Suprapubic skin (tissue), 4 donors: Measurements from ENCODE around the gene CRY2. TPM values are rescaled to one million over a fixed set of nuclear protein-coding genes. Genes with fewer than 3 reads are reported as not detected.
"Not testable (repeated sequence)": the region's sequence is repeated elsewhere in the genome, so short reads cannot be mapped to it uniquely, and the experiment has no call there.

Experiments used
- DNase-seq, 2 donors: peaks; one replicate each; pipeline ENCODE4 v3.0.0-alpha.2; 2019; ENCODE audit warnings: low spot score in 2 of 2
- H3K27ac ChIP-seq: fragments of 200-600 bp; sonication (generic); one replicate; pipeline ENCODE4 v1.5.1; 2019
- H3K27me3 ChIP-seq: fragments of 200-600 bp; sonication (generic); one replicate; pipeline ENCODE4 v1.5.1; 2019
- H3K36me3 ChIP-seq: fragments of 200-600 bp; sonication (generic); one replicate; pipeline ENCODE4 v1.5.1; 2019
- H3K4me1 ChIP-seq: fragments of 200-600 bp; sonication (generic); one replicate; pipeline ENCODE4 v1.5.1; 2019
- H3K4me3 ChIP-seq: fragments of 200-600 bp; sonication (generic); one replicate; pipeline ENCODE4 v1.5.1; 2019; ENCODE audit warnings: mild to moderate bottlenecking
- H3K9me3 ChIP-seq: fragments of 200-600 bp; sonication (generic); one replicate; pipeline ENCODE4 v1.5.1; 2019
- CTCF ChIP-seq, 2 donors: fragments of 200-600 bp in 1 of 2; fragments of 450-650 bp in 1 of 2; sonication (generic) in 1 of 2; IDR thresholded peaks; one replicate each; pipeline ENCODE4 v1.5.1; 2016 to 2019; ENCODE audit warnings: antibody characterized with exemption in 2 of 2, mild to moderate bottlenecking in 1 of 2, moderate library complexity in 1 of 2
- EP300 ChIP-seq: sonication (generic); formaldehyde crosslinking; IDR thresholded peaks from one replicate; pipeline ENCODE4 v1.6.1; 2017; ENCODE audit warnings: antibody characterized with exemption
- POLR2A ChIP-seq, 2 donors: fragments of 450-650 bp; IDR thresholded peaks; one replicate each; pipeline ENCODE4 v1.6.1; 2017; ENCODE audit warnings: antibody characterized with exemption in 2 of 2, mild to moderate bottlenecking in 2 of 2, moderate library complexity in 2 of 2
- POLR2AphosphoS5 ChIP-seq, 3 donors: sonication (generic); formaldehyde crosslinking; IDR thresholded peaks; one replicate each; pipeline ENCODE4 v1.6.1; 2017; ENCODE audit warnings: antibody characterized with exemption in 3 of 3
- WGBS: methylation state at CpG from one replicate; pipeline ENCODE4 v1.1.5; 2018; 5-methylcytosine and 5-hydroxymethylcytosine counted together
- total RNA-seq, 4 donors: library from RNA; depleted of rRNA; stranded (reverse); fragments of >200 nt; gene quantifications; one replicate each; pipeline ENCODE4 v1.1.0, GENCODE V29; 2016

CRY2 gene
- total RNA-seq, 4 donors from 2014 or later: 86.1 to 141 (median 93.4) TPM

- H3K27ac ChIP-seq: no peak overlapping the region
- peaks cover 3% of the 10 kb centered on the region for H3K27me3 ChIP-seq
- H3K4me3 ChIP-seq: no peak overlapping the region
- no peaks in the 10 kb centered on the region for H3K9me3 ChIP-seq
- H3K4me1 ChIP-seq: peaks cover 20% of the 10 kb centered on the region
- TF ChIP-seq POLR2A (IDR thresholded peaks at IDR 0.05) (no peak), CTCF (IDR thresholded peaks at IDR 0.05) (no peak), POLR2AphosphoS5 (IDR thresholded peaks at IDR 0.05) (no peak), EP300 (no peak)
- no peak for DNase-seq
- H3K36me3 ChIP-seq: no peaks in the 10 kb centered on the region
- WGBS: 24% methylated on average over 12 of the region's 19 CpGs
Measured at GRCh38 chr11:45896422-45896984, 49.2 kb downstream of the CRY2 start.

GRCh38 chr11:45897556-45897955 lies 50.3 kb downstream of the CRY2 start:
- Histone ChIP-seq H3K27me3 (peaks cover 3% of the 10 kb centered on the region), H3K27ac (no peak overlapping the region), H3K4me1 (peaks cover 20% of the 10 kb centered on the region), H3K36me3 (no peaks in the 10 kb centered on the region), H3K9me3 (no peaks in the 10 kb centered on the region), H3K4me3 (no peak overlapping the region)
- WGBS: 89% methylated on average over 2 of the region's 6 CpGs
- no peak for DNase-seq
- TF ChIP-seq POLR2AphosphoS5 (IDR thresholded peaks at IDR 0.05) (no peak), POLR2A (IDR thresholded peaks at IDR 0.05) (no peak), CTCF (IDR thresholded peaks at IDR 0.05) (no peak), EP300 (no peak)

GRCh38 chr11:45899086-45899447 lies 51.8 kb downstream of the CRY2 start:
- Histone ChIP-seq H3K9me3 (no peaks in the 10 kb centered on the region), H3K27ac (no peak overlapping the region), H3K4me3 (peak overlapping the region; percentile 56), H3K36me3 (peaks cover 8% of the 10 kb centered on the region), H3K4me1 (peaks cover 20% of the 10 kb centered on the region), H3K27me3 (peaks cover 3% of the 10 kb centered on the region)
- TF ChIP-seq POLR2AphosphoS5 (IDR thresholded peaks at IDR 0.05): no peak
- no peak for TF ChIP-seq EP300
- TF ChIP-seq CTCF (IDR thresholded peaks at IDR 0.05): no peak
- no peak for TF ChIP-seq POLR2A (IDR thresholded peaks at IDR 0.05)
- WGBS: 13% methylated on average over 3 of the region's 3 CpGs
- DNase-seq: no peak

- peaks cover 20% of the 10 kb centered on the region for H3K4me1 ChIP-seq
- peak; percentile 91 to 92 for DNase-seq
- no peak for TF ChIP-seq CTCF (IDR thresholded peaks at IDR 0.05)
- no peak for TF ChIP-seq POLR2AphosphoS5 (IDR thresholded peaks at IDR 0.05)
- TF ChIP-seq EP300: no peak
- no peak for TF ChIP-seq POLR2A (IDR thresholded peaks at IDR 0.05)
- peak overlapping the region; percentile 47 for H3K27ac ChIP-seq
- peaks cover 8% of the 10 kb centered on the region for H3K36me3 ChIP-seq
- H3K4me3 ChIP-seq: peak overlapping the region; percentile 56
- H3K27me3 ChIP-seq: peaks cover 3% of the 10 kb centered on the region
- WGBS: 3% methylated on average over 13 of the region's 62 CpGs
- H3K9me3 ChIP-seq: no peaks in the 10 kb centered on the region
Measured at GRCh38 chr11:45899448-45900174, 52.3 kb downstream of the CRY2 start.

GRCh38 chr11:45900175-45900800 lies 53.0 kb downstream of the CRY2 start:
- Histone ChIP-seq H3K4me3 (peak overlapping the region; percentile 56), H3K27ac (peak overlapping the region; percentile 47), H3K4me1 (peaks cover 20% of the 10 kb centered on the region)
- not testable (repeated sequence) for H3K9me3 ChIP-seq, H3K27me3 ChIP-seq, DNase-seq, H3K36me3 ChIP-seq
- WGBS: 3% methylated on average over 10 of the region's 59 CpGs
